HepG2 (cell line): ENCODE data around the gene CDC20. TPM values are rescaled to one million over a fixed set of nuclear protein-coding genes. Genes with fewer than 3 reads are reported as not detected.
A peak's percentile ranks its signal among the peaks of the same experiment; 100 is the strongest.

ENCODE experiments used
- CHD2 ChIP-seq: IDR thresholded peaks from 2 replicates; pipeline ENCODE4 v1.6.1; 2011; ENCODE audit warnings: low read depth, low read length, improper control_type of control experiment
- ETV6 ChIP-seq: sonication (generic); formaldehyde crosslinking; conservative IDR thresholded peaks from 2 replicates; pipeline ENCODE4 v1.4.0; 2020; ENCODE audit warnings: missing genetic modification reagents
- GATAD2A ChIP-seq: IDR thresholded peaks from 2 replicates; pipeline ENCODE4 v1.6.1; 2016
- HNF4A ChIP-seq: sonication (generic); formaldehyde crosslinking; IDR thresholded peaks from 2 replicates; pipeline ENCODE4 v1.4.0; 2020; ENCODE audit warnings: missing genetic modification reagents
- IRF2 ChIP-seq: IDR thresholded peaks from 2 replicates; pipeline ENCODE4 v1.6.1; 2018; ENCODE audit warnings: missing genetic modification reagents, missing compliant biosample characterization
- JARID2 ChIP-seq: sonication (generic); formaldehyde crosslinking; IDR thresholded peaks from 2 replicates; pipeline ENCODE4 v1.8.1; 2023; ENCODE audit warnings: missing genetic modification reagents, inconsistent platforms; ENCODE audit not compliant: insufficient replicate concordance
- KAT8 ChIP-seq: IDR thresholded peaks from 2 replicates; pipeline ENCODE4 v1.6.1; 2016; ENCODE audit warnings: missing genetic modification reagents, missing compliant biosample characterization
- KDM4B ChIP-seq: sonication (generic); formaldehyde crosslinking; IDR thresholded peaks from 2 replicates; pipeline ENCODE4 v1.4.0; 2020; ENCODE audit warnings: missing genetic modification reagents
- MYC ChIP-seq: sonication (generic); formaldehyde crosslinking; IDR thresholded peaks from 2 replicates; pipeline ENCODE4 v1.9.0; 2021; ENCODE audit warnings: missing genetic modification reagents, borderline replicate concordance
- PAF1 ChIP-seq: IDR thresholded peaks from 2 replicates; pipeline ENCODE4 v1.6.1; 2016; ENCODE audit warnings: missing genetic modification reagents, missing compliant biosample characterization
- PCBP2 ChIP-seq: fragments of 200-400 bp; formaldehyde crosslinking; optimal IDR thresholded peaks from 2 replicates; pipeline ENCODE3; 2018; ENCODE audit warnings: low read length, low read depth; ENCODE audit not compliant: poor library complexity, severe bottlenecking
- SKI ChIP-seq: fragments of 450-650 bp; IDR thresholded peaks from one replicate; pipeline ENCODE4 v1.6.1; 2018; ENCODE audit warnings: mild to moderate bottlenecking; ENCODE audit not compliant: partially characterized antibody
- SRY ChIP-seq: sonication (generic); formaldehyde crosslinking; IDR thresholded peaks from 2 replicates; pipeline ENCODE4 v1.8.0; 2022; ENCODE audit warnings: mild to moderate bottlenecking, missing genetic modification reagents
- TARDBP ChIP-seq: sonication (generic); formaldehyde crosslinking; IDR thresholded peaks from 2 replicates; pipeline ENCODE4 v1.8.0; 2022; ENCODE audit warnings: mild to moderate bottlenecking, missing genetic modification reagents
- U2AF1 ChIP-seq: fragments of 200-400 bp; formaldehyde crosslinking; optimal IDR thresholded peaks from 2 replicates; pipeline ENCODE3; 2017; ENCODE audit warnings: mild to moderate bottlenecking, low read depth, low read length
- ZBTB44 ChIP-seq: sonication (generic); formaldehyde crosslinking; IDR thresholded peaks from 2 replicates; pipeline ENCODE4 v1.4.0; 2020; ENCODE audit warnings: missing genetic modification reagents
- ZC3H13 ChIP-seq: sonication (generic); formaldehyde crosslinking; IDR thresholded peaks from 2 replicates; pipeline ENCODE4 v1.8.1; 2023; ENCODE audit warnings: mild to moderate bottlenecking, missing genetic modification reagents, moderate library complexity
- ZKSCAN1 ChIP-seq: fragments of 150-350 bp; IDR thresholded peaks from 2 replicates; pipeline ENCODE4 v1.6.1; 2014; ENCODE audit warnings: low read length
- ZNF280B ChIP-seq: sonication (generic); formaldehyde crosslinking; IDR thresholded peaks from 2 replicates; pipeline ENCODE4 v1.5.0; 2020; ENCODE audit warnings: missing genetic modification reagents, mild to moderate bottlenecking, borderline replicate concordance
- ZNF431 ChIP-seq: sonication (generic); formaldehyde crosslinking; IDR thresholded peaks from 2 replicates; pipeline ENCODE4 v1.9.0; 2022; ENCODE audit warnings: missing genetic modification reagents, low read depth, mild to moderate bottlenecking, borderline replicate concordance
- ZNF44 ChIP-seq: sonication (generic); formaldehyde crosslinking; IDR thresholded peaks from 2 replicates; pipeline ENCODE4 v1.5.1; 2020; ENCODE audit warnings: mild to moderate bottlenecking, missing genetic modification reagents
- ZNF546 ChIP-seq: sonication (generic); formaldehyde crosslinking; conservative IDR thresholded peaks from 2 replicates; pipeline ENCODE4 v1.8.1; 2023; ENCODE audit warnings: mild to moderate bottlenecking, missing genetic modification reagents
- ZNF558 ChIP-seq: sonication (generic); formaldehyde crosslinking; IDR thresholded peaks from 2 replicates; pipeline ENCODE4 v1.9.0; 2022; ENCODE audit warnings: mild to moderate bottlenecking, missing genetic modification reagents, borderline replicate concordance
- ZNF740 ChIP-seq: sonication (generic); formaldehyde crosslinking; IDR thresholded peaks from 2 replicates; pipeline ENCODE4 v1.4.0; 2020; ENCODE audit warnings: missing genetic modification reagents
- ZNF883 ChIP-seq: sonication (generic); formaldehyde crosslinking; IDR thresholded peaks from 2 replicates; pipeline ENCODE4 v1.5.1; 2020; ENCODE audit warnings: mild to moderate bottlenecking, missing genetic modification reagents; ENCODE audit errors: not compliant biosample characterization
- polyA plus RNA-seq, 8 experiments: library from polyadenylated mRNA; depleted of rRNA in 3 of 8; stranded (reverse) in 7 of 8; unstranded in 1 of 8; fragments of >200 nt; fragmentation: Illumina TruSeq in 4 of 8; extraction: Trizol in 4 of 8; gene quantifications; 2 replicates each; pipeline versions ENCODE4 v1.2.1 to v1.2.3, GENCODE V29; 2011 to 2016; ENCODE audit warnings: low read depth in 4 of 8, missing spikeins in 1 of 8, mixed read lengths in 1 of 8; ENCODE audit not compliant: insufficient read depth in 1 of 8
- total RNA-seq, 5 experiments: library from RNA; depleted of rRNA; stranded (reverse); fragments of >200 nt; fragmentation: Illumina TruSeq; extraction: Trizol; gene quantifications; 2 replicates each; pipeline ENCODE4 v1.2.3, GENCODE V29; 2016; ENCODE audit warnings: low read depth in 1 of 5
- TF ChIP-seq, protein P1 (sequence below): conservative IDR thresholded peaks from 2 replicates; pipeline ENCODE4 v1.6.1; 2018; ENCODE audit warnings: missing genetic modification reagents

CDC20 gene
- total and polyA plus RNA-seq, 2 of the 13 experiments (the other 11 are each of a cell fraction or from before 2014, with no cell fraction given), result 57.9 to 90.0 TPM

GRCh38 chr1:43367904-43368645 is 9.3 kb downstream of the CDC20 start, which contains the start of gene ELOVL1 (continued):
- peak; percentile 77; the same call in 1 of the 2 replicates for TF ChIP-seq TARDBP (CRISPR knock-in tag)
- TF ChIP-seq HNF4A, result no peak; the same call in 1 of the 2 replicates
- TF ChIP-seq ZNF740 (CRISPR knock-in tag), result no peak
- peak; percentile 81; the same call in 1 of the 2 replicates for TF ChIP-seq ETV6
- peak; percentile 72; the same call in 1 of the 2 replicates for TF ChIP-seq ZNF280B (CRISPR knock-in tag)
- TF ChIP-seq JARID2 (CRISPR knock-in tag), result peak; percentile 80
- TF ChIP-seq, protein P1, sequence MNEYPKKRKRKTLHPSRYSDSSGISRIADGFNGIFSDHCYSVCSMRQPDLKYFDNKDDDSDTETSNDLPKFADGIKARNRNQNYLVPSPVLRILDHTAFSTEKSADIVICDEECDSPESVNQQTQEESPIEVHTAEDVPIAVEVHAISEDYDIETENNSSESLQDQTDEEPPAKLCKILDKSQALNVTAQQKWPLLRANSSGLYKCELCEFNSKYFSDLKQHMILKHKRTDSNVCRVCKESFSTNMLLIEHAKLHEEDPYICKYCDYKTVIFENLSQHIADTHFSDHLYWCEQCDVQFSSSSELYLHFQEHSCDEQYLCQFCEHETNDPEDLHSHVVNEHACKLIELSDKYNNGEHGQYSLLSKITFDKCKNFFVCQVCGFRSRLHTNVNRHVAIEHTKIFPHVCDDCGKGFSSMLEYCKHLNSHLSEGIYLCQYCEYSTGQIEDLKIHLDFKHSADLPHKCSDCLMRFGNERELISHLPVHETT (CRISPR knock-in tag), result peak; percentile 60; the same call in 1 of the 2 replicates
- TF ChIP-seq SRY (CRISPR knock-in tag), result peak; percentile 97
- no peak for TF ChIP-seq PCBP2
- peak; percentile 89; the same call in 1 of the 2 replicates for TF ChIP-seq MYC (CRISPR knock-in tag)
- no peak for TF ChIP-seq PAF1 (CRISPR knock-in tag)
- TF ChIP-seq ZNF431 (CRISPR knock-in tag), result peak; percentile 95; the same call in 1 of the 2 replicates
- peak; percentile 92 for TF ChIP-seq ZNF883
- TF ChIP-seq KDM4B (CRISPR knock-in tag), result peak; percentile 34; the same call in 1 of the 2 replicates
- TF ChIP-seq ZNF44 (CRISPR knock-in tag), result peak; percentile 92; the same call in 1 of the 2 replicates
- no peak for TF ChIP-seq CHD2
- peak; percentile 28; the same call in 1 of the 2 replicates for TF ChIP-seq GATAD2A
- TF ChIP-seq ZBTB44 (CRISPR knock-in tag), result peak; percentile 86; the same call in 1 of the 2 replicates
- TF ChIP-seq U2AF1, result no peak
- peak; percentile 93; the same call in 1 of the 2 replicates for TF ChIP-seq ZNF558 (CRISPR knock-in tag)
- TF ChIP-seq ZC3H13, result peak; percentile 95
- peak; percentile 85 for TF ChIP-seq KAT8 (CRISPR knock-in tag)
- TF ChIP-seq SKI, result no peak
- TF ChIP-seq ZKSCAN1, result no peak
- peak; percentile 58; the same call in 1 of the 2 replicates for TF ChIP-seq IRF2 (CRISPR knock-in tag)
- TF ChIP-seq ZNF546 (CRISPR knock-in tag), result peak; percentile 88; the same call in 1 of the 2 replicates
